Endothelial cell of umbilical vein (primary cell): ENCODE results near the gene MYO1F. TPM values are rescaled to one million over a fixed set of nuclear protein-coding genes. Genes with fewer than 3 reads are reported as not detected.

Experiments
- BruUV-seq: library from RNA; stranded (reverse); fragments of 400-500 nt; replicated peaks from 2 replicates; lab custom pipeline; 2021; lab: Mats Ljungman, UMichigan
- CTCF ChIA-PET: fragments of 300-600, 350-600 bp; sonication (Branson Sonifier 250); formaldehyde crosslinking; loops from one replicate; lab custom pipeline; 2021; ENCODE audit warnings: antibody characterized with exemption, inconsistent platforms; lab: Charles Lee
- POLR2A ChIA-PET: fragments of 300-600, 350-600 bp; sonication (Branson Sonifier 250); formaldehyde crosslinking; loops from one replicate; lab custom pipeline; 2021; ENCODE audit warnings: antibody characterized with exemption, inconsistent platforms; lab: Charles Lee
- DNase-seq: peaks from one replicate; pipeline ENCODE4 v3.0.0-alpha.2; 2011; ENCODE audit warnings: low read depth, low spot score
- FAIRE-seq: peaks from 2 replicates; lab custom pipeline; 2011; peaks lifted over from hg19 to GRCh38; lab: Jason Lieb, UNC
- H2AFZ ChIP-seq: 2 replicates; pipeline ENCODE4 v1.6.0; 2012; ENCODE audit warnings: low read depth, low read length, control low read depth, inconsistent platforms
- H3K27ac ChIP-seq: 2 replicates; pipeline ENCODE4 v1.5.1; 2011; ENCODE audit warnings: low read depth, mild to moderate bottlenecking, control low read depth, low read length, moderate library complexity; ENCODE audit not compliant: insufficient read depth
- H3K27me3 ChIP-seq, 2 experiments: 2 replicates each; pipeline versions ENCODE4 v1.6.0 to v1.6.1; 2011; ENCODE audit warnings: low read length in 2 of 2, mixed read lengths in 1 of 2; ENCODE audit not compliant: control insufficient read depth in 2 of 2, insufficient read depth in 2 of 2
- H3K36me3 ChIP-seq, 2 experiments: 2 replicates in 1 of 2; 3 replicates in 1 of 2; pipeline ENCODE4 v1.5.1; 2011; ENCODE audit warnings: low read length in 2 of 2, mild to moderate bottlenecking in 1 of 2, moderate library complexity in 1 of 2; ENCODE audit not compliant: control insufficient read depth in 2 of 2, insufficient read depth in 2 of 2; ENCODE audit errors: extremely low read depth in 1 of 2
- H3K4me1 ChIP-seq: 3 replicates; pipeline ENCODE4 v1.5.1; 2011; ENCODE audit warnings: mild to moderate bottlenecking, low read length; ENCODE audit not compliant: control insufficient read depth, insufficient read depth; ENCODE audit errors: extremely low read depth
- H3K4me2 ChIP-seq: 2 replicates; pipeline ENCODE4 v1.6.1; 2011; ENCODE audit warnings: low read length, control low read depth, mixed read lengths; ENCODE audit not compliant: insufficient read depth
- H3K4me3 ChIP-seq, 3 experiments: fragments of 200-600 bp in 1 of 3; sonication (generic), shearing (Covaris generic) in 1 of 3; replicated peaks in 1 of 3; 2 replicates each; pipeline ENCODE4 v1.5.1; 2011 to 2016; ENCODE audit warnings: control low read depth in 3 of 3, low read length in 3 of 3, mild to moderate bottlenecking in 2 of 3, inconsistent platforms in 1 of 3, low read depth in 1 of 3, moderate library complexity in 1 of 3; ENCODE audit not compliant: insufficient read depth in 1 of 3
- H3K79me2 ChIP-seq: 2 replicates; pipeline ENCODE4 v1.6.0; 2012; ENCODE audit warnings: low read length, inconsistent platforms; ENCODE audit not compliant: control insufficient read depth, insufficient read depth
- H3K9ac ChIP-seq: replicated peaks from 2 replicates; pipeline ENCODE3; 2011; ENCODE audit warnings: low read length, control low read depth; ENCODE audit not compliant: insufficient read depth; ENCODE audit errors: extremely low read depth
- H3K9me1 ChIP-seq: replicated peaks from 3 replicates; pipeline ENCODE4 v1.6.0; 2011; ENCODE audit warnings: mild to moderate bottlenecking, low read length; ENCODE audit not compliant: control insufficient read depth, insufficient read depth; ENCODE audit errors: extremely low read depth
- H3K9me3 ChIP-seq: replicated peaks from 2 replicates; pipeline ENCODE4 v1.5.1; 2012; ENCODE audit warnings: low read length, inconsistent platforms; ENCODE audit not compliant: control insufficient read depth, insufficient read depth
- H4K20me1 ChIP-seq: replicated peaks from 2 replicates; pipeline ENCODE3; 2011; ENCODE audit warnings: mild to moderate bottlenecking, low read length; ENCODE audit not compliant: control insufficient read depth, insufficient read depth; ENCODE audit errors: extremely low read depth
- CTCF ChIP-seq, 2 donors: IDR thresholded peaks; 1 replicate in 1 of 2; 2 replicates in 1 of 2; pipeline ENCODE4 v1.5.1; 2011; ENCODE audit warnings: low read length in 2 of 2, mild to moderate bottlenecking in 2 of 2, moderate library complexity in 2 of 2, control low read depth in 1 of 2, inconsistent platforms in 1 of 2, low read depth in 1 of 2; ENCODE audit not compliant: insufficient read depth in 1 of 2; ENCODE audit errors: extremely low read depth in 1 of 2
- FOS ChIP-seq: IDR thresholded peaks from 2 replicates; pipeline ENCODE4 v1.6.1; 2011; ENCODE audit warnings: mild to moderate bottlenecking, low read length, moderate library complexity, borderline replicate concordance; ENCODE audit not compliant: insufficient read depth
- JUN ChIP-seq: IDR thresholded peaks from 2 replicates; pipeline ENCODE4 v1.6.1; 2011; ENCODE audit warnings: borderline replicate concordance, low read depth; ENCODE audit not compliant: insufficient read length, insufficient read depth
- MYC ChIP-seq: IDR thresholded peaks from one replicate; pipeline ENCODE4 v1.6.1; 2011; ENCODE audit warnings: mild to moderate bottlenecking, low read depth, low read length
- POLR2A ChIP-seq: IDR thresholded peaks from 2 replicates; pipeline ENCODE4 v1.6.1; 2012; ENCODE audit warnings: low read depth, mild to moderate bottlenecking, control low read depth, low read length
- dilution Hi-C: fragments of 300-500 bp; cut with MboI; formaldehyde crosslinking; loops from one replicate; pipeline ENCODE4 v1.15.0; 2019; ENCODE audit warnings: low sequenced_read_pairs; ENCODE audit not compliant: extremely low pct_ligation_motif_present
- intact Hi-C: fragments of 100-400 bp; cut with micrococcal nuclease; formaldehyde crosslinking; loops from one replicate; pipeline ENCODE4 v1.10.0; 2022
- polyA plus RNA-seq, 4 experiments: library from polyadenylated mRNA; depleted of rRNA in 3 of 4; stranded (reverse) in 3 of 4; unstranded in 1 of 4; fragments of >200 nt; gene quantifications; 2 replicates each; pipeline versions ENCODE4 v1.2.1 to v1.2.3, GENCODE V29; 2011 to 2012; ENCODE audit warnings: missing spikeins in 1 of 4
- total RNA-seq: library from RNA; stranded (reverse); gene quantifications from 2 replicates; pipeline ENCODE4 v1.2.3, GENCODE V29; 2021
- TF ChIP-seq, protein P1 (sequence below): IDR thresholded peaks from 2 replicates; pipeline ENCODE4 v1.6.1; 2011; ENCODE audit not compliant: insufficient read depth, insufficient read length

Gene MYO1F
- total and polyA plus RNA-seq, 2 donors (not counting 3 experiments of a cell fraction or from before 2014, with no cell fraction given), result 0.22 to 0.39 TPM

DNA sequence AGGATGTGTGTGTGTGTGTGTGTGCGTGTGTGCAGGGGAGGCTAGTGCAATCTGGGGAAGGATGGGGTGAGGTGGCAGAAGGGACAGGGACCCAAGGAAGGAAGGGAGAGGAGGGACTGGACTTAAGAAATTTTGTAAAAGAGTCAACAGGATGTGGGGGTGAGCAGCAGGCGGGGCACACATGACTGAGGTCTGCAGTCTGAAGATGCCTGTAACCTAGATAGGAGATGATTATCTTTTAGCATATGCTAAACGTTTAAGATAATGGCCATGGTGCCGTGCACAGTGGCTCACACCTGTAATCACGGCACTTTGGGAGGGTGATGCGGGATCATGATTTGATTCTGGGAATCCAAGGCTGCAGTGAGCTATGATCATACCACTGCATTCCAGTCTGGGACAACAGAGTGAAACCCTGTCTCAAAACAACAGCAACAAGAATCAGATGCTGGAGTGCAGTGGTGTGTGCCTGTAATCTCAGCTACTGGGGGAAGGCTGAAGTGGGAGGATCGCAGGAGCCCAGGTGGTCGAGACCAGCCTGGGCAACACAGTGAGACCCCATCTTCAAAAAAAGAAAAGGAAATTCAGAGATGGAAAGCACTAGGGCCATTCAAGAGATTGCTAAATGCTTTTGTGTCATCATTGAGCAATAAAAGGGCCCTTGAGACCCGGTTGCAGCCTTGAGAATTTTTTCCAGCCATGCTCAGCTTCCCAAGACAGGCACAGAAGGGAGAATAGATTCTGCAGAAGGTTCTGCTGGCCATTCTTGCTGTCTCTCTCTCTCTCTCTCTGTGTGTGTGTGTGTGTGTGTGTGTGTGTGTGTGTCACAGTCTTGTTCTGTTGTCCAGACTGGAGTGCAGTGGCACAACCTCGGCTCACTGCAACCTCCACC is 59.4 kb downstream of the MYO1F start:
- no peak for FAIRE-seq
- Histone ChIP-seq H3K4me1 (peaks cover 10% of the 10 kb centered on the region), H3K27me3 (peaks cover 1 to 4% of the 10 kb centered on the region in 2 experiments), H2AFZ (no peak overlapping the region), H3K79me2 (no peaks in the 10 kb centered on the region), H3K9me3 (no peaks in the 10 kb centered on the region), H3K36me3 (no peaks in the 10 kb centered on the region), H3K9ac (no peak overlapping the region), H3K9me1 (no peaks in the 10 kb centered on the region), H3K27ac (no peak overlapping the region), H3K4me2 (no peak overlapping the region), H4K20me1 (no peaks in the 10 kb centered on the region), H3K4me3 (no peak overlapping the region)
- TF ChIP-seq CTCF (IDR thresholded peaks at IDR 0.05; ENCODE audit: extremely low read depth in 1 of 2, insufficient read depth in 1 of 2, low read depth in 1 of 2, low read length in 2 of 2), result no peak
- TF ChIP-seq FOS, result no peak
- TF ChIP-seq JUN, result no peak
- no peak for TF ChIP-seq POLR2A
- TF ChIP-seq, protein P1, sequence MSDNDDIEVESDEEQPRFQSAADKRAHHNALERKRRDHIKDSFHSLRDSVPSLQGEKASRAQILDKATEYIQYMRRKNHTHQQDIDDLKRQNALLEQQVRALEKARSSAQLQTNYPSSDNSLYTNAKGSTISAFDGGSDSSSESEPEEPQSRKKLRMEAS, result no peak
- no peak for TF ChIP-seq MYC
- DNase-seq, result no peak
- CTCF ChIA-PET, result interaction anchor here (0.6 to 1.9 kb wide), 3 partner anchors 7 to 251 kb away, joined by 3 to 5 read pairs (median 4); no protein-coding TSS in a partner anchor
- dilution Hi-C loops (no loop called here), intact Hi-C loops (no loop called here)
- BruUV-seq, result no TSS peak
- POLR2A ChIA-PET, result no interaction called here
